COLO668 (cell line): ENCODE results near the gene EIF4G1.

Experiments used
- DNase-seq: peaks from one replicate; lab custom pipeline; 2025; ENCODE audit not compliant: unreplicated experiment; lab: John Stamatoyannopoulos, UW

The EIF4G1 gene

GRCh38 chr3:184349563-184350470, 35.4 kb downstream of the EIF4G1 start:
- no peak for DNase-seq

- DNase-seq: no peak
These were observed 36.2 kb downstream of the EIF4G1 start for GRCh38 chr3:184350618-184351017.

DNA sequence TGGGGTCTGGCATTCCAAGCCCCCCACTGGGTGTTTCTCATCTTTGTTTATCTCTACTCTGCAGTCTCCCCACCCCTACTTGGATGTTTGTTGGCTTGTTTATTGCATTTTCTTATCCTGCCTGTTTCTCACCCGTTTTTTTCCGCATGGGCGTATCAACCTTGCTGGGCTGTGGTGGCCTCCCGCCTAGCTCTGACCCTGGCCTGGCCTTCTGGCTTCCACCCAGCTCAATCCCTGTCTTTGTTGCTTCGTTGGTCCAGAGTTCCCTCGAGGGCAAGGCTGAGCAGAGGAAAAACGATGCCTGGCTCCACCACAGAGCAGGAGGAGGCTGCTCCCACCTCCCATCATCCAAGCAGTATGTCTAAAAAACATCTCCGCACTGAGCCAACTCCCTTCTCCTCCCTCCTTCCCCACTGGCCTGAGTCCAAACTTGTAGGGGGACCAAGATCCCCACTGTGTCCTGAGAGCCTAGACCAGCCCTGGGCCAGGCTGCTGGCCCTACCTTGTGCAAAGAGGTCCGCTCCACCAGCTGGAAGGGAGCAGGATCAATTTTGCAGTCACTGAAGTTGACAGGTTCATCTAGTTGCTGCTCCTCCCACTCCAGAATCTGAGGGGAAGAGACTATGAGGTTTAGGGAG, 37.2 kb downstream of the EIF4G1 start:
- DNase-seq: no peak

DNA sequence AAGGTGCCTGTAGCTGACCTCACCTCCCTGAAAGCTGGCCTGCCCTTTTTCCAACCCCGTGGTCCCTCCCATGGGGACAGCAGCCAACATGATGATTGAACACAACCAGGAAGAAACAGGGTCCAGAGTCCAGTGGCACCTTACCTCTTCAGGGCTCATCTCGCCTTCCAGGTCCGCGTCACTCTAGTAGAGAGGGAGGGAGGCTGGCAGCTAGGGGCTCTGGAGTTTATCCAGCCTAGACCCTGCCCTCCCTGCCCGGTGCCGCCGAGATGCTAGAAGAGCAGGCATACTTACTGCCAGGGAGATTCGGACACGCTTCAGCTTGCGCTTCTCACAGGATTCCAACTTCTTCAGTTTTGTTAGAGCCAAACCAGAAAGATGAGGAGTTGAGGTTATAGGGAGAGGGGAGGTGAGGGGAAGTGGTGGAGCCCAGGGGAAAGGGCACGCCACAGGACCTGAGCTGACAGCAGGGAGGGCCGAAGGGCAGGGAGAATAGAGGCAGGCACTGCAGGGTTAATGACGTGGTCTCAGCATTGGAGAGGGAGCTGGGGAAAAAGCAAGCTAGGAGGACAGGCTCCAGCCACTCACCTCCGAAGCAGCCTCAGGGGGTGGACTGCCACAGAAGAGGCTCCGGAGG, 37.9 kb downstream of the EIF4G1 start:
- DNase-seq: no peak

DNA sequence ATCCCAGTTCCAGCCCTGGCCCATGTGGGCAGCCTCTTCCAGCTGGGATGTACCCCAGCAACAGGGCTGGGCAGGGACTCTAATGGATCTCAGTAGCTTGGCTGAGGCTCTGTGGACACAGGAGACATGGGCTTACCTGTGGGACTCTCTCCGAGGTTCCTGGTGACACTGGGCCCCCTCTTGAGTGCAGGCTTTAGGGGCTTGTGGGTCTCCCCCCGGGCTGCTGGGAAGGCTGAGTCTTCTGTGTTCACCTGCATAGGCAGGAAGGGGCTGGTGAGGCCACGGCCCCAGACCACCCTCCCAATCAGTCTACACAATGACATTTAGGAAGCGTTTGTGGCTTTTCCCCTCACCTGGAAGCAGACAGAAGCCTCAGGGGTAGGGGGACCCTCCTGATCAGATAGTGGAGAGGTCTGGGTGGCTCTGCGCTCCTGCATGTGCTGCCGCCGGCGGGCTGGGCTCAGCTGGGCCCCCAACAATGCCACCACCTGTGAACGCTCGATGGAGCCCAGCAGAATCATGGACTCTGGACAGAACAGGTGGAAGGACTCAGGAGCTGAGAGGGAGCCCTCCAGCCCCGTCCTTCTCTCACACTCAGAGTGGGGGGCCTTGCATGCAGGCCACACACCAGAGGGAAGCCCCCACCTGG, 38.6 kb downstream of the EIF4G1 start:
- no peak for DNase-seq

- no peak for DNase-seq
These were observed 39.1 kb downstream of the EIF4G1 start for GRCh38 chr3:184353546-184353941.

GRCh38 chr3:184354121-184354728, 39.8 kb downstream of the EIF4G1 start:
- DNase-seq: peak; percentile 20

- no peak for DNase-seq
These were observed 40.3 kb downstream of the EIF4G1 start for GRCh38 chr3:184354754-184355153.

- DNase-seq: no peak
These were observed 41.0 kb downstream of the EIF4G1 start for GRCh38 chr3:184355261-184356040.

GRCh38 chr3:184357248-184358123, 43.1 kb downstream of the EIF4G1 start:
- DNase-seq: no peak

DNA sequence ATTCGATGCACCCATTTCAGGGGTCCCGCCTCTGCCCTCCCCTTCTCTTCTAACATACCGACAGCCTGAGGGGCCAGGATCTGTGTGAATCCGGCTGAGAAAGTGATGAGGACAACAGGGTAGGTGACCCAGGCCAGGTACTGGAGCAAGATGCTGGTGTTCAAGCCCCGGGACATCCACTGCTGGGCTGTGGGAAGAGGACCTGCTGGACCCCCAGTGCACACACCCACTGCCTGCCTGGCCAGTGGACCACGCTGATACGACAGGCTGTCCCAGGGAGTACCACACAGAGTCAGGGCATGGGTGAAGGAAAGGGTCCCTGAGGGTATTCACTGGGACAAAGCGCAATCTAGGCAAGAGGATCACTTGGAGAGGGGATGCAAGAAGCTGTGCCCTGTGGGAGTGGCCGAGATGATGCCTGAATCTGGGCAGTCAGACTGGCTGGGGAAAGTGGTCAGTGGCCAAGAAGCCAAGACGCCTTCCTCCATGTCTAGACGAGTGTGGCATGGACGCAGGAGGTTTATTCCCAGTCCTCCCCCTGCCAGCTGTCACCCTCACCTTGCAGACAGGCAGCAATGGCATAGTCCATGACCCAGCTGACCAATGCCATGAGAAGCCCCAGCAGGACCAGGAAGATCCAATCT, 43.8 kb downstream of the EIF4G1 start:
- DNase-seq: no peak

DNA sequence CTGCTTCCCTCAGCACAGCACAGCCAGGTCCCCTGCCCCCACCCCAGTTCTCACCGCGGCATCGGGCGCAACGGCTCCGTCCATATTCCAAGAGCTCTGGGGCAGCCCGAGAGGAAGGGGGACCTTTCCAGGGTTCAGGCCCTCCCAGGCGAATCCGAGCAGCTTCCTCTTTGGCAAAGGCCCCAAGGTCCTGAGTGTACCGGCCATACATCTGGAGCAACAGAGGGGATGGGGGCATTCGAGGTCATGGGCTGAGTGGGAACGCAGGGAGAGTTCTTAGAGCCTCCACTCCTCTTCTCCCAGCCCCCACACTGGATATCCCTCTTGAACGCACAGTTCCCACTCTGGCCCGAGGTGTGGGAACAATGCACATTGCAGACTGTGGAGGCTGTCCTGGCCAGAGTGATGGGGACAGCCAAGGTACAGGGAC, 44.5 kb downstream of the EIF4G1 start:
- no peak for DNase-seq

DNA sequence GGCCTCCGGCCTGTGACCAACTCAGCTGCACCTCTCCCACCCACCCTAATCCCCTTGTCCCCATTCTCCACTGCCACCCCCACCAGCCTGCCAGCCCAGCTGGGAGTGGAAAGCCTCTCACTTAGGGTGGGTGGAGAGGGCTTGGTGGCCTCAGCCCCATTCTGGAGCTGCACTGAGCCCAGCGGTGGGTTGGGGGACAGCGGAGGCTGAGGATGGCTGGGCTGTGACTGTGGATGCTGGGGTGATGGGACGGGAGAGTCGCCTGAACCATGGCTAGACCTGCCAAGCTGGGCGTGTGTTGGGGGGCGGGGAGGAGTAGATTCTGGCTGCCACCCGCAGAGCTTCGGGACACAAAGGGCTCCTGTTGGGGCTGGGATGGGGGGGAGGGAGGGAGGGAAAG, 45.2 kb downstream of the EIF4G1 start:
- DNase-seq: no peak

DNA sequence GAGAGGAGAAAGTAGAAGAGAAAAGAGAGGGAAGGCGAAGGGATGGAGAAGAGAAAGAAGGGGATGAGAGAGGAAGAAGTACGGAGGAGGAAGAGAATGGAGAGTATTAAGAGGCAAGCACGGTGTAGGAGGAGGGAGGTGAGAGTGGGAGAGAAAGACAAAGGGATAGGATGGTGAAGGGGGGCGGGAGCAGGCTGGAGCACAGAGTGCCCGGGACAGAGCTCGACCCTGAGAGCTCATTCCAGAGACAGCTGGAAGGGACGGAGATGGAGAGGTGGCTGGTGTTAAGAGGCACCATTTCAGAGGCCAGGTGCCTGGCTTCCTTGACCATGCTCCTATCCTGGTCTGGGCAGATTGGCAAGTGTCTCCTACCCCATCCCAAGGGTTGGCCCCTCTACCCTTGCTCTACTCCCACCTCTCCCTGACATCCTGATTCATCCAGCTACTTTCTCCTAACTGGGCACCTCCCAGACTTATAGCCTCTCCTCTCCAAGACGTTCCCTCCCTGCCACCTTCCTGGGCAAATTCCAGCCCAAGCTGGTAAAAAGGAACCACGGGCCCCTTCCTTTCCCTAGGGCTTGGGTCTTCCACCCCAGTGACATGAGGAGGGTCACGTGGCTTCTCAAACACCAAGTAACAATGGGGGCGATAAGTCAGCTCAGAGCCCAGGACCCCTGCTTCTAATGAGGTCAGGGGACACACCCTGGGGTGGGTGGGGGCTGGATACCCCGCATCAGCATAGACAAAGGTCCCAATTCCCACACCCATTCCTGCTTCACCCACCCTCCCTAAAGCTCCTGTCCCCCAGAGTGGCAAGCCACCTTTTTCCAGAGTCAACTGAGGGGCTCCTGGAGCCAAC, 45.9 kb downstream of the EIF4G1 start:
- DNase-seq: no peak

GRCh38 chr3:184360929-184361531, 46.6 kb downstream of the EIF4G1 start:
- no peak for DNase-seq

DNA sequence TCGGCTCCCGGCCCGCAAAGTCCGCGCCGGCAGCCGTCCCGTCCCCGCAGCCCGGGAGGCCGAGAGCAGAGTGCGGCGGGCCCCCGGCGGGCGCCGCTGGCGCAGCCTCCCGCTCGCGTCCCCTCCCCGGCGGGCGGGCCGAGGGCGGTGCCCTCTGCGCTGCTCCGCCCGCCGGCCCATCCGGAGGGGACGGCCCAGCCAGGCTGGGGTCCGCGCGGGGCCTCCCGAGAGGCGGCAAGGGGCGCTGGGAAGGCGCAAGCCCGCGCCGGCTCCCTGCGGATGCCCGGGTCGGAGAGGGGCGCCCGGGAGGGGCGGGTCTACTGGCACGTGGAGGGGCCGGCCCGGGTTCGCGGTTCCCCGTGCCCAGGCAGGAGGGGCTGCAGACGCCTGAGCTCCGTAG, 47.1 kb downstream of the EIF4G1 start, which contains the start of the genes CLCN2 and POLR2H:
Gene CLCN2 (minus strand): TSS at position 74 of the 400 bp plus-strand sequence. CDS start 126 bp downstream, outside the sequence.
Gene POLR2H (plus strand): TSS at position 179 of the 400 bp plus-strand sequence. CDS start 1,783 bp downstream, outside the sequence.
- peak; percentile 50 for DNase-seq
